Measurements from ENCODE around the gene EPB41L4A.

DNA sequence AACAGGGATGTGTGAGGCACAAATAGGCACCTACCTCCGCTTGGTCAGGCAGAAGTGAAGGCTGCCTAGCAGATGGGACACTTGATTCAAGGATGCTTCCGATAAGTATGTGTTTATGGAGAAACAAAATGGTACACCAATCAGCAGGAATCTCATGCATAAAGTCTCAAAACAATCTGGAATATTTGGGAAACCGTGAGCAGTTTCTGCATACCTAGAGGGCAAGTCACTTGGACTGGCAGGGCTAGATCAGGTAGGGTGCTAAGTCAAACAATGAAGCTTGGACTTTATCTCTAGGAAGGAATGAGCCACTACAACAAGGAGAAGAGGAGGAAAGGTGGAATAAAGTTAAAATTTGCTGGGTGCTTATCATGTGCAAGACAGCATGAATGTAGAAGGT, 5.5 kb downstream of the EPB41L4A start:
- TF ChIP-seq, protein P1, sequence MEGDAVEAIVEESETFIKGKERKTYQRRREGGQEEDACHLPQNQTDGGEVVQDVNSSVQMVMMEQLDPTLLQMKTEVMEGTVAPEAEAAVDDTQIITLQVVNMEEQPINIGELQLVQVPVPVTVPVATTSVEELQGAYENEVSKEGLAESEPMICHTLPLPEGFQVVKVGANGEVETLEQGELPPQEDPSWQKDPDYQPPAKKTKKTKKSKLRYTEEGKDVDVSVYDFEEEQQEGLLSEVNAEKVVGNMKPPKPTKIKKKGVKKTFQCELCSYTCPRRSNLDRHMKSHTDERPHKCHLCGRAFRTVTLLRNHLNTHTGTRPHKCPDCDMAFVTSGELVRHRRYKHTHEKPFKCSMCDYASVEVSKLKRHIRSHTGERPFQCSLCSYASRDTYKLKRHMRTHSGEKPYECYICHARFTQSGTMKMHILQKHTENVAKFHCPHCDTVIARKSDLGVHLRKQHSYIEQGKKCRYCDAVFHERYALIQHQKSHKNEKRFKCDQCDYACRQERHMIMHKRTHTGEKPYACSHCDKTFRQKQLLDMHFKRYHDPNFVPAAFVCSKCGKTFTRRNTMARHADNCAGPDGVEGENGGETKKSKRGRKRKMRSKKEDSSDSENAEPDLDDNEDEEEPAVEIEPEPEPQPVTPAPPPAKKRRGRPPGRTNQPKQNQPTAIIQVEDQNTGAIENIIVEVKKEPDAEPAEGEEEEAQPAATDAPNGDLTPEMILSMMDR (IDR thresholded peaks at IDR 0.05) = no peak
- TF ChIP-seq POLR2A (IDR thresholded peaks at IDR 0.05) = no peak
- TF ChIP-seq POLR2AphosphoS5 (IDR thresholded peaks at IDR 0.05) = no peak

Measured in breast epithelium (tissue), 3 donors.